Neural progenitor cell (in vitro differentiated cells): ENCODE measurements around the gene MTRF1L. TPM values are rescaled to one million over a fixed set of nuclear protein-coding genes. Genes with fewer than 3 reads are reported as not detected.

Source experiments
- DNase-seq: peaks from one replicate; pipeline ENCODE4 v3.0.0-alpha.2; 2016; ENCODE audit warnings: low spot score
- H2AFZ ChIP-seq: fragments of 200-600 bp; sonication (generic); replicated peaks from 2 replicates; pipeline ENCODE4 v1.6.1; 2016; ENCODE audit warnings: antibody characterized with exemption
- H3F3A ChIP-seq: fragments of 200-600 bp; sonication (generic); 2 replicates; pipeline ENCODE4 v1.6.1; 2016; ENCODE audit warnings: antibody characterized with exemption, low read depth
- H3K27ac ChIP-seq: fragments of 200-600 bp; sonication (generic); 2 replicates; pipeline ENCODE4 v1.5.1; 2016; ENCODE audit warnings: mild to moderate bottlenecking
- H3K27me3 ChIP-seq: fragments of 200-600 bp; sonication (generic); 2 replicates; pipeline ENCODE4 v1.6.1; 2016; ENCODE audit warnings: mild to moderate bottlenecking, moderate library complexity
- H3K36me3 ChIP-seq: fragments of 200-600 bp; sonication (generic); 2 replicates; pipeline ENCODE4 v1.5.1; 2016
- H3K4me1 ChIP-seq: fragments of 200-600 bp; sonication (generic); 2 replicates; pipeline ENCODE4 v1.6.1; 2016; ENCODE audit warnings: mixed run types
- H3K4me2 ChIP-seq: fragments of 200-600 bp; sonication (generic); 2 replicates; pipeline ENCODE4 v1.6.1; 2016
- H3K4me3 ChIP-seq: fragments of 200-600 bp; sonication (generic); 2 replicates; pipeline ENCODE4 v1.5.1; 2016
- H3K79me2 ChIP-seq: fragments of 200-600 bp; sonication (generic); 2 replicates; pipeline ENCODE4 v1.6.1; 2016; ENCODE audit warnings: low read depth
- H3K9ac ChIP-seq: fragments of 200-600 bp; sonication (generic); 2 replicates; pipeline ENCODE4 v1.6.1; 2016
- H3K9me3 ChIP-seq: fragments of 200-600 bp; sonication (generic); 2 replicates; pipeline ENCODE4 v1.5.1; 2016; ENCODE audit warnings: low read depth
- H4K20me1 ChIP-seq: fragments of 200-600 bp; sonication (generic); 2 replicates; pipeline ENCODE4 v1.6.1; 2016; ENCODE audit warnings: low read depth
- H3K27ac Mint-ChIP-seq: 3 replicates; pipeline ENCODE4 v1.8.0; 2021; ENCODE audit warnings: mixed read lengths
- H3K27me3 Mint-ChIP-seq: 2 replicates; pipeline ENCODE4 v1.8.0; 2022; ENCODE audit warnings: low read depth, mild to moderate bottlenecking, inconsistent platforms, moderate library complexity, mixed read lengths; ENCODE audit not compliant: insufficient read depth
- H3K36me3 Mint-ChIP-seq: 3 replicates; pipeline ENCODE4 v1.8.0; 2021; ENCODE audit warnings: mixed read lengths
- H3K4me1 Mint-ChIP-seq: 3 replicates; pipeline ENCODE4 v1.8.0; 2021; ENCODE audit warnings: mixed read lengths
- H3K4me3 Mint-ChIP-seq: 3 replicates; pipeline ENCODE4 v1.8.0; 2021; ENCODE audit warnings: mild to moderate bottlenecking, moderate library complexity, mixed read lengths
- H3K9me3 Mint-ChIP-seq: 3 replicates; pipeline ENCODE4 v1.8.0; 2020; ENCODE audit warnings: mixed read lengths
- EZH2 ChIP-seq: fragments of 200-600 bp; sonication (generic); IDR thresholded peaks from 2 replicates; pipeline ENCODE4 v1.6.1; 2017; ENCODE audit warnings: antibody characterized with exemption, mild to moderate bottlenecking, moderate library complexity
- EZH2phosphoT487 ChIP-seq: fragments of 200-600 bp; sonication (generic); IDR thresholded peaks from 2 replicates; pipeline ENCODE4 v1.6.1; 2017; ENCODE audit warnings: antibody characterized with exemption
- total RNA-seq: library from RNA; depleted of rRNA; stranded (reverse); fragments of >200 nt; gene quantifications from 2 replicates; pipeline ENCODE4 v1.2.3, GENCODE V29; 2015; ENCODE audit warnings: low replicate concordance
- TF ChIP-seq, protein P1 (sequence below): fragments of 200-600 bp; sonication (generic); IDR thresholded peaks from 2 replicates; pipeline ENCODE4 v1.5.1; 2017; ENCODE audit warnings: antibody characterized with exemption, mild to moderate bottlenecking

MTRF1L gene, protein sequence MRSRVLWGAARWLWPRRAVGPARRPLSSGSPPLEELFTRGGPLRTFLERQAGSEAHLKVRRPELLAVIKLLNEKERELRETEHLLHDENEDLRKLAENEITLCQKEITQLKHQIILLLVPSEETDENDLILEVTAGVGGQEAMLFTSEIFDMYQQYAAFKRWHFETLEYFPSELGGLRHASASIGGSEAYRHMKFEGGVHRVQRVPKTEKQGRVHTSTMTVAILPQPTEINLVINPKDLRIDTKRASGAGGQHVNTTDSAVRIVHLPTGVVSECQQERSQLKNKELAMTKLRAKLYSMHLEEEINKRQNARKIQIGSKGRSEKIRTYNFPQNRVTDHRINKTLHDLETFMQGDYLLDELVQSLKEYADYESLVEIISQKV
- 23.1 and 29.0 TPM in 2 replicates for total RNA-seq

GRCh38 chr6:153002613-153003365 lies at the start of gene MTRF1L:
Gene MTRF1L, minus strand, starts transcription at chr6:153002709. Its CDS starts 24 bp downstream, at chr6:153002685.
- Histone ChIP-seq H4K20me1 (peaks cover 38% of the 10 kb centered on the region), H3K9ac (peak within 1 kb of the TSS; percentile 92), H3K4me1 (peaks cover 19% of the 10 kb centered on the region), H2AFZ (peak within 1 kb of the TSS; percentile 45), H3K36me3 (peaks cover 7% of the 10 kb centered on the region), H3K79me2 (peaks cover 62% of the 10 kb centered on the region), H3K9me3 (no peaks in the 10 kb centered on the region), H3K4me3 (peak within 1 kb of the TSS; percentile 74), H3K27me3 (no peaks in the 10 kb centered on the region), H3F3A (peaks cover 20% of the 10 kb centered on the region), H3K4me2 (peak within 1 kb of the TSS; percentile 93), H3K27ac (peak within 1 kb of the TSS; percentile 88)
- Mint-ChIP-seq H3K36me3 (peaks cover 7% of the 10 kb centered on the region), H3K4me3 (peak within 1 kb of the TSS; percentile 94), H3K27me3 (peaks cover 2% of the 10 kb centered on the region), H3K27ac (peak within 1 kb of the TSS; percentile 98), H3K4me1 (peaks cover 22% of the 10 kb centered on the region), H3K9me3 (no peaks in the 10 kb centered on the region)
- peak; percentile 98 for DNase-seq
- TF ChIP-seq EZH2 (peak; percentile 26), EZH2phosphoT487 (peak; percentile 34)
- TF ChIP-seq, protein P1, sequence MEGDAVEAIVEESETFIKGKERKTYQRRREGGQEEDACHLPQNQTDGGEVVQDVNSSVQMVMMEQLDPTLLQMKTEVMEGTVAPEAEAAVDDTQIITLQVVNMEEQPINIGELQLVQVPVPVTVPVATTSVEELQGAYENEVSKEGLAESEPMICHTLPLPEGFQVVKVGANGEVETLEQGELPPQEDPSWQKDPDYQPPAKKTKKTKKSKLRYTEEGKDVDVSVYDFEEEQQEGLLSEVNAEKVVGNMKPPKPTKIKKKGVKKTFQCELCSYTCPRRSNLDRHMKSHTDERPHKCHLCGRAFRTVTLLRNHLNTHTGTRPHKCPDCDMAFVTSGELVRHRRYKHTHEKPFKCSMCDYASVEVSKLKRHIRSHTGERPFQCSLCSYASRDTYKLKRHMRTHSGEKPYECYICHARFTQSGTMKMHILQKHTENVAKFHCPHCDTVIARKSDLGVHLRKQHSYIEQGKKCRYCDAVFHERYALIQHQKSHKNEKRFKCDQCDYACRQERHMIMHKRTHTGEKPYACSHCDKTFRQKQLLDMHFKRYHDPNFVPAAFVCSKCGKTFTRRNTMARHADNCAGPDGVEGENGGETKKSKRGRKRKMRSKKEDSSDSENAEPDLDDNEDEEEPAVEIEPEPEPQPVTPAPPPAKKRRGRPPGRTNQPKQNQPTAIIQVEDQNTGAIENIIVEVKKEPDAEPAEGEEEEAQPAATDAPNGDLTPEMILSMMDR: no peak

DNA sequence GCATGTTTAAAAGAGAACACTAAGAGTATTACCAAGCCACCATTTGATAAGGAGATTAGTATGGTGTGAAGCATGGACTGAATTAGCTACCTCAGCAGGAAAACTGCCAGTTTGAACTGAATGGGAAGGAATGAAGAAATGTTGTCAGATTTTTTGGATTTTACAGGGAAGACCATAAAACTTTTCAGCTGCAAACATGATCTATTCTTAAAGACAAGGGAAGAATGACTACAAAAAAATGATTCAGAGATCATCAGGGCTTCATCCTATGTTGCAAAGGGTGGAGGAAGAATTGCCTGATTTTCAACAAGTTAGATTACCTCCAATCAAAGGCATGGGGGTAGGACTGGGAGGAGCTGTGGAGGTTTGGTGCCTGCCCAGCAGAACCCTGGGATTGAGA lies 49.3 kb upstream of the MTRF1L start:
- Histone ChIP-seq H3K27ac (no peak overlapping the region), H3K9ac (no peak overlapping the region), H3K4me1 (peaks cover 9% of the 10 kb centered on the region), H3K79me2 (no peaks in the 10 kb centered on the region), H2AFZ (no peak overlapping the region), H3F3A (no peaks in the 10 kb centered on the region), H3K27me3 (no peaks in the 10 kb centered on the region), H4K20me1 (no peaks in the 10 kb centered on the region), H3K4me3 (no peak overlapping the region), H3K36me3 (no peaks in the 10 kb centered on the region), H3K4me2 (no peak overlapping the region), H3K9me3 (no peaks in the 10 kb centered on the region)
- Mint-ChIP-seq H3K36me3 (peaks cover 2% of the 10 kb centered on the region), H3K4me3 (no peak overlapping the region), H3K27ac (no peak overlapping the region), H3K27me3 (no peaks in the 10 kb centered on the region), H3K4me1 (no peaks in the 10 kb centered on the region), H3K9me3 (peaks cover 7% of the 10 kb centered on the region)
- no peak for TF ChIP-seq EZH2
- no peak for TF ChIP-seq EZH2phosphoT487
- TF ChIP-seq, protein P1: no peak
- no peak for DNase-seq

- Mint-ChIP-seq H3K4me1 (no peaks in the 10 kb centered on the region), H3K4me3 (no peak overlapping the region), H3K36me3 (no peaks in the 10 kb centered on the region), H3K9me3 (peaks cover 7% of the 10 kb centered on the region), H3K27me3 (no peaks in the 10 kb centered on the region), H3K27ac (no peak overlapping the region)
- Histone ChIP-seq H3F3A (no peaks in the 10 kb centered on the region), H3K4me2 (no peak overlapping the region), H3K36me3 (no peaks in the 10 kb centered on the region), H3K27me3 (no peaks in the 10 kb centered on the region), H3K79me2 (no peaks in the 10 kb centered on the region), H4K20me1 (no peaks in the 10 kb centered on the region), H3K4me1 (peaks cover 9% of the 10 kb centered on the region), H3K9me3 (no peaks in the 10 kb centered on the region), H3K27ac (no peak overlapping the region), H2AFZ (no peak overlapping the region), H3K9ac (no peak overlapping the region), H3K4me3 (no peak overlapping the region)
- no peak for TF ChIP-seq EZH2phosphoT487
- TF ChIP-seq EZH2: no peak
- TF ChIP-seq, protein P1: no peak
- DNase-seq: no peak
Measured at GRCh38 chr6:153048631-153049030, 46.1 kb upstream of the MTRF1L start.
